Ishikawa (cell line): ENCODE data around the gene TBX1.

Experiments used
- CEBPB ChIP-seq: IDR thresholded peaks from 2 replicates; pipeline ENCODE4 v1.6.1; 2012
- CREB1 ChIP-seq: IDR thresholded peaks from 2 replicates; pipeline ENCODE4 v1.6.1; 2012; ENCODE audit warnings: low read depth
- EGR1 ChIP-seq: IDR thresholded peaks from 2 replicates; pipeline ENCODE4 v1.6.1; 2012
- EP300 ChIP-seq: IDR thresholded peaks from 2 replicates; pipeline ENCODE4 v1.6.1; 2012; ENCODE audit warnings: borderline replicate concordance
- FOXM1 ChIP-seq: IDR thresholded peaks from 2 replicates; pipeline ENCODE4 v1.6.1; 2012; ENCODE audit warnings: low read depth, borderline replicate concordance
- NFIC ChIP-seq: IDR thresholded peaks from 2 replicates; pipeline ENCODE4 v1.6.1; 2012
- RAD21 ChIP-seq: IDR thresholded peaks from 2 replicates; pipeline ENCODE4 v1.6.1; 2012; ENCODE audit warnings: low read depth
- REST ChIP-seq: IDR thresholded peaks from 2 replicates; pipeline ENCODE4 v1.6.1; 2012; ENCODE audit warnings: low read depth, mild to moderate bottlenecking
- TAF1 ChIP-seq: IDR thresholded peaks from 2 replicates; pipeline ENCODE4 v1.6.1; 2012; ENCODE audit warnings: low read depth, mild to moderate bottlenecking
- TCF12 ChIP-seq: IDR thresholded peaks from 2 replicates; pipeline ENCODE4 v1.6.1; 2012; ENCODE audit warnings: low read depth
- TEAD4 ChIP-seq: IDR thresholded peaks from 2 replicates; pipeline ENCODE4 v1.6.1; 2012
- YY1 ChIP-seq: IDR thresholded peaks from 2 replicates; pipeline ENCODE4 v1.6.1; 2012; ENCODE audit warnings: low read depth
- ZBTB7A ChIP-seq: IDR thresholded peaks from 2 replicates; pipeline ENCODE4 v1.6.1; 2012; ENCODE audit warnings: low read depth
- TF ChIP-seq, protein P1 (sequence below): IDR thresholded peaks from 2 replicates; pipeline ENCODE4 v1.6.1; 2012
- TF ChIP-seq, protein P2 (sequence below): IDR thresholded peaks from 2 replicates; pipeline ENCODE4 v1.6.1; 2012

The TBX1 gene

DNA sequence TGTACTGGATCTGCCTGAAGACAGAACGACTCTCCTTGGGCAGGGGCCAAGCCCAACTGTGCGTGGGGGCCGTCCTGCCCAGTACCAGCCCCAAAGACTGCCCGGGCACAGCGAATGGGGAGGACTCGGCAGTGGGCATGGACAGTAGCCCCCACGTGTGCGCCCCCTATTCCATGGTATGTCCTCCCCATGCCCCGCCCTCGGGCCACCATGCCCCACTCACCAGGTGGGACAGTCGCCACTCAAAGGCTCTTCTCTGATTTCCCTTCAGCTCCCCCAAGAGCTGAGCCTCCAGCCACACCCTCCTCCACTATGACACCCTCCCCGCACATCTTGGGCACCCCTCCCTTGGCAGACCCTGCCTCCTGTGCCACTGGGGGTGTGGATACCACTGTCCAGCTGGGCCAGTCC is 50.6 kb downstream of the TBX1 start:
- TF ChIP-seq EGR1 (no peak), RAD21 (no peak), TCF12 (no peak), ZBTB7A (no peak), NFIC (no peak), CEBPB (no peak), YY1 (no peak), REST (no peak), TAF1 (no peak)
- TF ChIP-seq, protein P1, sequence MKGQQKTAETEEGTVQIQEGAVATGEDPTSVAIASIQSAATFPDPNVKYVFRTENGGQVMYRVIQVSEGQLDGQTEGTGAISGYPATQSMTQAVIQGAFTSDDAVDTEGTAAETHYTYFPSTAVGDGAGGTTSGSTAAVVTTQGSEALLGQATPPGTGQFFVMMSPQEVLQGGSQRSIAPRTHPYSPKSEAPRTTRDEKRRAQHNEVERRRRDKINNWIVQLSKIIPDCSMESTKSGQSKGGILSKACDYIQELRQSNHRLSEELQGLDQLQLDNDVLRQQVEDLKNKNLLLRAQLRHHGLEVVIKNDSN, result no peak

DNA sequence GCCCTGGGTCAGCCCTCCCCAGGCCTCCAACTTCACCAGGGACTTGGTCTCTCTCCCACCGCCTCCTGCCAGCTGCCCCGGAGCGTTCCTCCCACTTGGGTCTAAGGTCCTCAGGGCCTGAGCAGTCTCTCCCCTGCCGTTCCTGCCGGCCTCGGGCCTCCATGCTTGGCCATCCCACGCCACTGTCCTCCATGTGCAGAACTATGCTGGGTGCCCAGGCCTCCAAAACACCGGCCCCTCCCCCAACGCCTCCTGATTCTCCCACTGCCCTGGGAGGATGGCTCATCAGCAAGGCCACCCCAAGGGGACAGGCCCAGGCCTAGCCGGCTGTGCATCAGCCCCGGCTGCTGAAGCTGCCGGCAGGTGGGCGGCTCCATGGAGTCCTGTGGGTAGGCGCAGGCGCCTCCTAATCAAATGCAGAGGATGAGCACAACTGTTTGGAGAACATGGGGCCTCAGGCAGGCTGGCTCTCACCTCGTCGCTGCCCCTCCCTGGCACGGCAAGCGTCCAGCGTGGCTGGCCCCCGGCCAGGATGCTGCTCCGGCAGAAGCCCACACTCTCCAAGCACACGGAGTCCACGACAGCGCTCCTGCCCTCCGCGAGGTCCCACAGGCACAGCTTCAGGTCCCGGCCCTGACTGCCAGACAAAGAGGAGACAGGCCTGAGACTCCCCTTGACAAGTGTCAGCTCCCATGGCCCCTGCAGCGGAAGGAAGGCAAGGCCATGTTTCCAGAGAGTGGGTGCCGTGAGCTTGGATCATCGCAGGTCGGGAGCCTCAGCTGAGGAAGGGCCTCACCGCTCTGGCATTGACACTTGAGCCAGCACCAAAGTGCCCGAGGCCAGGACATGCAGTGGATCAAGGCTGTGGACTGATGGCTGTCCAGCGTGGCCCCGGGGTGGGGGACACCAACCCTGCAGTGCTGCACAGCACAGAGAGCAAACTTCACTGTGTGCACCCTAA is 51.5 kb downstream of the TBX1 start:
- TF ChIP-seq TEAD4 (no peak), FOXM1 (no peak), REST (no peak), TAF1 (no peak), CREB1 (no peak), NFIC (no peak), TCF12 (no peak), YY1 (no peak), CEBPB (no peak), EGR1 (no peak), RAD21 (no peak), ZBTB7A (no peak), EP300 (no peak)
- TF ChIP-seq, protein P1, result no peak
- TF ChIP-seq, protein P2, sequence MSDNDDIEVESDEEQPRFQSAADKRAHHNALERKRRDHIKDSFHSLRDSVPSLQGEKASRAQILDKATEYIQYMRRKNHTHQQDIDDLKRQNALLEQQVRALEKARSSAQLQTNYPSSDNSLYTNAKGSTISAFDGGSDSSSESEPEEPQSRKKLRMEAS, result no peak

DNA sequence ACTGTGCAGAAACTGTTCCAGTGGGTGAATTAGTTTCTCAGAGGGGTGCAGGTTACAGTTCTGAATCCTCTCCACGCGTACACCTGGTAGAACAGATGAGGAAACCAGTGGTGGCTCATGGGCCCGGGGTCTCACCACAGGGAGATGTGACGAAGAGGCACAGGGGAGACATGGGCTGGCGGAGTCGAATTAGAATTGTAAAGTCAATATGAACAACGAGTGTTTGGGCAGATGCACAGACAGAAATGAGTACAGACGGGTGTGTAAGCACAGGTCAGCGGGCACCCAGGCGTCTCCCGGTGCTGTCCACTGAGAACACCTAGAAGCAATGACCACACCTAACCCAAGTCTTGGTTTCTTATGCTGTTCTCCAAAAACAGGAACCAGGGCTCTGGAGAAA is 52.3 kb downstream of the TBX1 start:
- TF ChIP-seq CREB1, result no peak
- TF ChIP-seq FOXM1, result no peak
- no peak for TF ChIP-seq YY1
- TF ChIP-seq, protein P2, result no peak
- no peak for TF ChIP-seq EGR1
- no peak for TF ChIP-seq ZBTB7A
- TF ChIP-seq NFIC, result no peak
- no peak for TF ChIP-seq TAF1
- TF ChIP-seq, protein P1, result no peak
- TF ChIP-seq EP300, result no peak
- no peak for TF ChIP-seq CEBPB
- TF ChIP-seq REST, result no peak
- no peak for TF ChIP-seq RAD21
- TF ChIP-seq TCF12, result no peak
- TF ChIP-seq TEAD4, result no peak
